Measurements from ENCODE around the gene JPT1.
"Not testable (repeated sequence)": the region's sequence is repeated elsewhere in the genome, so short reads cannot be mapped to it uniquely, and the experiment has no call there.

JPT1 gene

GRCh38 chr17:75130632-75131277 lies 23.6 kb downstream of the JPT1 start:
- peak; percentile 35 to 38 for DNase-seq (ENCODE audit: low read depth in 2 of 2)

- no peak for DNase-seq (ENCODE audit: low read depth in 2 of 2)
Measured at GRCh38 chr17:75130059-75130631, 24.2 kb downstream of the JPT1 start.

- no peak for DNase-seq (ENCODE audit: low read depth in 2 of 2)
Measured at GRCh38 chr17:75129576-75129975, 24.7 kb downstream of the JPT1 start.

DNA sequence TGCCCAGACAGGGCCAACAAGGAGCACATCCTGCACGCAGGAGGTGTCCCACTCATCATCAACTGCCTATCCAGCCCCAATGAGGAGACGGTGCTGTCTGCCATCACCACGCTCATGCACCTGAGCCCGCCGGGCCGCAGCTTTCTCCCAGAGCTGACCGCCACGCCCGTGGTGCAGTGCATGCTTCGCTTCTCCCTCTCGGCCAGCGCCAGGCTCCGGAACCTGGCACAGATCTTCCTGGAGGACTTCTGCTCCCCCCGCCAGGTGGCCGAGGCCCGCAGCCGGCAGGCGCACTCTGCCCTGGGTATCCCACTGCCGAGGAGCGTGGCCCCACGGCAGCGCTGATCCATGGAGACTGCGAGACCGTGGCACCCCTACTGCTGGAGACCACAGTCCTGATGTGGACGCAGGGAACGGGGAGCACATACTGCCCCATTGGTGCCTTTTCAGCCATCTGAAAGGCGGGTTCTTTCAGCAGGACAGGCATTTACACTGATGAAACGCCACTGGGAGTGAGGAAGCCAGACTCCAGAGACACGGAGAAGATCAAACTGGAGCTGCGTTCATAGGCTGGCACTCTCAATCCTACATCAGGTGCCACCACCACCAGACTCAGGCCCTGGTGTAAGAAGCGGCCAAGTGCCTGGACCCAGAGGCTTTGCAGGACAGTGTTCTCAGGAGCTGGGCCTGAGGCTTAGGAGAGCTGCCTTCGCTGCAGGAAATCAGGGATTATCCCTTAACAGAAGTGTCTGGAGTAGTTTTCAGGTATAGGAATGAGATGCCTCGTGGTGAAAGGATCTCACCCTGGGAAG lies 25.4 kb downstream of the JPT1 start:
- no peak for DNase-seq (ENCODE audit: low read depth in 2 of 2)

DNA sequence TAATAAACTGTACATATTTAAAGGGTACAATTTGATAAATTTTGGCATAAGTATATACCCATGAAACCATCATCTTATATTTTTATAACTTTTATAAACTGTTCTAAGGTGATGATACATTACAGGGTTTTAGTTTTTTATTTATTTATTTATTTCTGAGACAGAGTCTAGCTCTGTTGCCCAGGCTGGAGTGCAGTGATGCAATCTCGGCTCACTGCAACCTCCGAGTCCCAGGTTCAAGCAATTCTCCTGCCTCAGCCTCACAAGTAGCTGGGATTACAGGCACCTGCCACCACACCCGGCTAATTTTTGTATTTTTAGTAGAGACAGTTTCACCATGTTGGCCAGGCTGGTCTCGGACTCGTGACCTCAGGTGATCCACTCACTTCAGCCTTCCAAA lies 26.4 kb downstream of the JPT1 start:
- not testable (repeated sequence) for DNase-seq (ENCODE audit: low read depth in 2 of 2)

- no peak for DNase-seq (ENCODE audit: low read depth in 2 of 2)
Measured at GRCh38 chr17:75126954-75127353, 27.4 kb downstream of the JPT1 start.

DNA sequence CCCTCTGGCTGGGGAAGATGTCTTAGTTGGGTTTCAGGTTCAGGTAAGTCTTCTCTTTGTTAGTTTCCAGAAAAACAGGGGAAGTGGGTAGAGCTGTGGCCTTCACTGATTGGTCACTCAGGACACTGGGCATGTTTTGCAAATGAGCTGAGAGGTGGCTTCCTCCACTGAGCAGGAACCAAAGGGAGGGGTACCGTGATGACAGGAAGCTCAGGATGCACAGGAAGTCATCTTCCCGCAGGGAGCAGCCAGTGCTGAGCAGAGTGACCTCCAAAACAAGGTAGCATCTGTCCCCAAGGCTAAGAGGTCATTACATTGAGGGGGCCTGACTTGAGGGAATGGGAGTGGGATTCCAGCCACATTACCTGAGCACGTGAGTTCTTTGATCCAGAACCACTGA lies 28.3 kb downstream of the JPT1 start:
- no peak for DNase-seq (ENCODE audit: low read depth in 2 of 2)

- DNase-seq (ENCODE audit: low read depth in 2 of 2) = no peak
Measured at GRCh38 chr17:75124819-75125162, 29.5 kb downstream of the JPT1 start.

DNA sequence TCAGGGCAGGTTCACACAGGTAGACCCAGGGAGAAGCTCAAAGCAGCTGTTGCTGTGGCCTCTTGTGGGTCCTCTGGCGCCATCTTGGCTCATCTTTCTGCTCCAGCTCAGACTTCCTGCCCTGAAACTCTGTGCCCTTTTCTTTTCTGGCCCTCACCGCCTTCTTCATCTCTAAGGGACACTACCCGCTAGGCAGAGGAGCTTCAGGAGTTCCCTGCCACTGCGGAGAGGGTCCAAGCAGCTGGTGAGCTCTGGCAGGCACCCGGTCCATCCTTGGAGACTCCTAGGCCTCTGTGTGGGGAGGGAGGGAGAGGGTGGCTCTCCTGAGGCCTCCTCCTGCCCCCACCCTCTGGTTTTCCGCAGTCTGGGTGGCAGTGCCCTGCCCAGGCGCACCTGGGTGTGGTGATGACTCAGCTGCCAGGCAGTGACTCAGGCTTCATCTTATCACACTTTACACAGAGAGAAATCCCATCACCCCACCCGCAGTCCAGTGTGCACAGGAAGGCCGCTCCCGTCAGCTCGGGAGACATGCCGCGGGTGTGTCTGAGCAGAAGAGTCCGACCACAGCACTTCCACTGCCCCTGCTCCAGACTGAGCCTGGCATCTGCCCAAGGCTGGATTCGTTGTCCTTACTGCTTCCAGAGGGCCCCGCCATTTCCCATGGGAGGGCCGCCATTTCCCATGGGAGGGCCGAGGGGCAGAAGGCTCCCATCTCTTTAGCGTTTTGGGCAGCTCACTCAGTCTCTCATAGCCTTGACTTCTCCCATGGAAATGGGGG lies 30.1 kb downstream of the JPT1 start:
- peak; percentile 43 to 60 for DNase-seq (ENCODE audit: low read depth in 2 of 2)

GRCh38 chr17:75118307-75118706 lies 36.0 kb downstream of the JPT1 start:
- no peak for DNase-seq (ENCODE audit: low read depth in 2 of 2)

DNA sequence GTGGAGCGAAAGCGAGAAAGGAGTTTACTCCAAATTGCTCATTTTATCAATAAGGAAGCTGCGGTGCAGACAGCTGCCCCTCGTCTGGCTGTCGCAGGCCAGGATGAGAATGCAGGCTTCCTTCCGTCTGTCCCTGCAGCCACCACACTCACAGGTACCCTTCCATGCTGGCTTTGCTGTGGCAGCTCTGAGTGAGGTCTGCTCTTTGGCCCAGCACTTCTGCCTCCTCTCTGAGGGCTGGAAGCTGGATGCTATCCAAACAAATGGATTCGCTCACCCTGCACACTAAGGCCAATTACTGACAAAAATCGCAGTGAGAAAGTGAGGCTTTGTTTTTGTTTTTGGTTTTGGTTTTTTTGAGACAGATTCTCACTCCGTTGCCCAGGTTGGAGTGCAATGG lies 37.6 kb downstream of the JPT1 start:
- DNase-seq (ENCODE audit: low read depth in 2 of 2) = no peak

GRCh38 chr17:75115555-75115954 lies 38.8 kb downstream of the JPT1 start:
- no peak for DNase-seq (ENCODE audit: low read depth in 2 of 2)

GRCh38 chr17:75114552-75115314 lies 39.6 kb downstream of the JPT1 start:
- no peak for DNase-seq (ENCODE audit: low read depth in 2 of 2)

- DNase-seq (ENCODE audit: low read depth in 2 of 2) = peak; percentile 85 to 86
Measured at GRCh38 chr17:75113798-75114551, 40.3 kb downstream of the JPT1 start.

DNA sequence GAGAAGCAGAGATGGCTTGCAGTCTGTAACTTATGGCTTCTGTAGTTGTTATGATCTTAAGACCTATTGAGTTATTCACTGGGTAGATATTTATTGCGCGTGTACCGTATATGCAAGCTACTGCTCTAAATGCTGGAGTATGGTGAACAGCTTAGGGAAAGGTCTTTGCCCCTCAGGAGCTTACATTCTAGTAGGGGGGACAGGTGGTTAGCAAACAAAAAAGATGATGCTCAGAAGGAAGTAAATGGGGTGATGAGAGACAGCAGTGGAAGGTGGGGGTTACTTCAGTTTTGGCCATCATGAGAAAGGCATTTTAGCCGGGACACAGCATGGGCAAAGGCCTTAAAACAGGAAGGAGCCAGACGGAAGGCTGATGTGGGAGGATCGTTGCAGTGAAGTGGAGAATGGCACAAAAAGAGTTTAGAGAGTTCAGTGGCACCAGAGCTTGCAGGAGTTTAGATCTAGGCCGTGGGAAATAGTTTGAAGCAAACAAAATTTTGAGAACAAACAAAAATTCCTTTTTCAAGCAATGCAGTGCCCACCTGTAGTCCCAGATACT lies 42.5 kb downstream of the JPT1 start:
- no peak for DNase-seq (ENCODE audit: low read depth in 2 of 2)

DNA sequence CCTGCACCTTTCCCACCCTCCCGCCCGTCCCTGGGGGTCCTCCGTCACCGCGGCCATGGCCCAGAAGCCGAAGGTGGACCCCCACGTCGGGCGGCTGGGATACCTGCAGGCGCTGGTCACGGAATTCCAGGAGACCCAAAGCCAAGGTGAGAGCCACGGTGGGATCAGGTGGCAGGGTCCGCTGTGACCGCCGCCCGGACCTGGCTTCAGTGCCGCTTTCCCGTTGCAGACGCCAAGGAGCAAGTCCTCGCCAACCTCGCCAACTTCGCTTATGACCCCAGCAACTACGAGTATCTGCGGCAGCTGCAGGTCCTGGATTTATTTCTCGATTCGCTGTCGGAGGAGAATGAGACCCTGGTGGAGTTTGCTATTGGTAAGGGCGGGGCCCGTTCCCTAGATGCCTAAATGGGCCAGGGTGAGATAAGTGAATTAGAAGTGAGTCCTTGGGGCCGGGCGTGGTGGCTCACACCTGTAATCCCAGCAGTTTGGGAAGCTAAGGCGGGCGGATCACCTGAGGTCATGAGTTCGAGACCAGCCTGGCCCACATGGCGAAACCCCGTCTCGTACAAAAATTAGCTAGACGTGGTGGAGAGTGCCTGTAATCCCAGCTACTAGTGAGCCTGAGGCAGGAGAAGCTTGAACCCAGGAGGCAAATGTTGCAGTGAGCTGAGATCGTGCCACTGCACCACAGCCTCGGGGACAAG lies 43.9 kb downstream of the JPT1 start:
- DNase-seq (ENCODE audit: low read depth in 2 of 2) = no peak

GRCh38 chr17:75109407-75110233 lies 44.7 kb downstream of the JPT1 start, which contains the start of gene ARMC7:
TSS of gene ARMC7 (plus strand) at chr17:75109969. CDS start at chr17:75110289, 320 bp downstream.
- DNase-seq (ENCODE audit: low read depth in 2 of 2) = peak; percentile 88 to 92

DNA sequence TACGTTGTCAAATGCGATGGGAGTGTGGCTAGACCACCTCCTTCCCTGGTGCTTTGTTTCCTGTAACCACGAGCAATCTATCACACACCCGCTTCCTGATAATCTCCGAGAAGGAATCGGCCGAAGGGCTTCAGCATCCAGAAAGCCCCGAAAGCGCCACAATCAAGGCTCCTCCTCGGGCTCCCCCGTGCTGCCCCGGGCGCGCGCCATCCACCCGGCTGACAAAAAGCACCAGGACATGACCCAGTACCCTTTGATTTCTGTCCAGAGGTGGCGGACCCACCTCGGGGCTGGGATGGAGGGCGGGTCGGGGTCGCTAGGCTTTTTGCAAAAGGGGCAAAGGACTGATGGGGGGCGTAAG lies 45.3 kb downstream of the JPT1 start:
- DNase-seq (ENCODE audit: low read depth in 2 of 2) = no peak

DNA sequence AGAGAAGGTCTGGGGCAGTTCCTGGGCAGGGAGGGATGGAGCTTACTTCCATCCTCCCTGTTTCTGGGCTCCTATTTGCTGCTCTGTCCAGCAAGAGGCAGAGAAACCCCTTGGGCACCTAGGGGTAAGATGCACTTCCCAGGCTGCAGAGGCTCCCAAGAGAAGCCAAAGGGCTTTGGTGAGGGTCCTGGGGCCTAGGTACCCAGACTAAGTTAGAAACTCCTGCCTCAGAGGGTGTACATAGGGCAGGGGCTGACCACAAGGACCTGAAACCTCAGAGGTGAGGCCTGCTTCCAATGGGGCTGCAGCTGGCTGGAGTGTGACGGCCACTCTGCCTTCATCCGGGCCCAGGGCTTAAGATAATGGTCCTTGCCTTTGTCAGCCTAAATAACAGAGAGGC lies 46.1 kb downstream of the JPT1 start:
- no peak for DNase-seq (ENCODE audit: low read depth in 2 of 2)
